ENCODE measurements around the gene CYP4F22. TPM values are rescaled to one million over a fixed set of nuclear protein-coding genes. Genes with fewer than 3 reads are reported as not detected.

CYP4F22 gene
- total and polyA plus RNA-seq, 9 of the 15 experiments (the other 6 are each of a cell fraction or from before 2014, with no cell fraction given): not detected

DNA sequence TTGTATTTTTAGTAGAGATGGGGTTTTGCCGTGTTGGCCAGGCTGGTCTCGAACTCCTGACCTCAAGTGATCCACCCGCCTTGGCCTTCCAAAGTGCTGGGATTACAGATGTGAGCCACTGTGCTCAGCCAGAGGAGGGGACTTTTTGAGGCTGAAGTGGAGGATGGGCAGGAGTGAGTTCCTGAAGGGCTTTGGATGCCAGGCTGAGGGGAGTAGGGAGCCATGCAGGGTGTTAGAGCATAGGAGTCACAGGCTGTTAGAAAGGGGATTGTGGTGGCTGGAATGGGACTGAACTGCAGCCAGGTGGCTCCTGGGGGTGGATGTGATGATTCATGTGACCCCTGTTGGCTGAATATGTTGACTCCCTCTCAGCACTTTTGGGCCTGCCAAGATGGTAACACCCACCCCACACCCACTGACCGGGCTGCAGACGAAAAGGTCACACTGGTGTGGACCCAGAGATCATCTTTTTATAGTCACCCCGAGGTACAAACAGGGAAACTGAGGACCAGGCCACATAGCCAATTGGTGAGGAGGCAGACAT, 11.2 kb downstream of the CYP4F22 start:
- BruUV-seq (replicated peaks): no TSS peak
- Histone ChIP-seq H3K4me1 (replicated peaks in 1 of 2; ENCODE audit: control insufficient read depth in 2 of 2, insufficient read depth in 2 of 2, low read length in 2 of 2) (no peaks in the 10 kb centered on the region), H3K79me2 (ENCODE audit: control insufficient read depth, insufficient read depth, low read length) (no peaks in the 10 kb centered on the region), H3K27ac (ENCODE audit: extremely low read depth, low read depth, low read length) (no peak overlapping the region), H4K20me1 (replicated peaks; ENCODE audit: control insufficient read depth, insufficient read depth, low read length) (no peaks in the 10 kb centered on the region), H3K9me1 (ENCODE audit: control insufficient read depth, insufficient read depth, low read length) (no peaks in the 10 kb centered on the region), H3K4me2 (ENCODE audit: insufficient read depth, low read length) (no peak overlapping the region), H3K9me3 (replicated peaks; ENCODE audit: control insufficient read depth, insufficient read depth, low read depth, low read length) (peaks cover 3% of the 10 kb centered on the region; the same call in 1 of the 2 replicates), H3K36me3 (ENCODE audit: control insufficient read depth, insufficient read depth, low read length) (no peaks in the 10 kb centered on the region), H3K4me3 (no peak overlapping the region), H2AFZ (ENCODE audit: low read depth, low read length) (no peak overlapping the region), H3K27me3 (ENCODE audit: control insufficient read depth in 2 of 2, insufficient read depth in 2 of 2, low read length in 2 of 2) (peaks cover 5 to 30% of the 10 kb centered on the region in 2 experiments; a peak in 3 of 5 replicates), H3K9ac (ENCODE audit: insufficient read depth in 1 of 2, low read depth in 2 of 2, low read length in 2 of 2) (no peak overlapping the region)
- WGBS (ENCODE audit: insufficient coverage, low coverage, missing lambda C conversion rate): 0% methylated on average over 5 of the region's 6 CpGs
- DNase-seq (ENCODE audit: extremely low read depth in 1 of 4, low spot score in 3 of 4) (no peak), FAIRE-seq (no peak), ATAC-seq (no peak)
- peak; percentile 50 for TF ChIP-seq RBM25 (IDR thresholded peaks at IDR 0.05; ENCODE audit: low read depth, low read length, severe bottlenecking)
- peak in 1 of 2 experiments; percentile 42; a peak in 1 of 4 replicates for TF ChIP-seq KDM1A (IDR thresholded peaks at IDR 0.05)
- TF ChIP-seq BCOR (IDR thresholded peaks at IDR 0.05): peak; percentile 79
- peak; percentile 48 for TF ChIP-seq ZFP36 (IDR thresholded peaks at IDR 0.05; ENCODE audit: low read depth, low read length, partially characterized antibody)
- TF ChIP-seq BHLHE40 (IDR thresholded peaks at IDR 0.05; ENCODE audit: low read length): no peak
- intact Hi-C loops (cut with micrococcal nuclease): no loop called here
- in situ Hi-C loops (cut with MboI): no loop called here
- CTCF ChIA-PET (ENCODE audit: low intra/inter-chr PET ratio): no interaction called here
- POLR2A ChIA-PET: no interaction called here

GRCh38 chr19:15524781-15525180, 16.5 kb downstream of the CYP4F22 start:
- WGBS (ENCODE audit: insufficient coverage, low coverage, missing lambda C conversion rate): 2% methylated on average over 5 of the region's 5 CpGs
- H3K4me3 ChIP-seq: no peak overlapping the region
- ChIA-PET POLR2A (interaction anchor here (0.6 kb wide), 1 partner anchor 11 kb away, joined by 4 read pairs; no protein-coding TSS in a partner anchor), CTCF (ENCODE audit: low intra/inter-chr PET ratio) (no interaction called here)
- peaks cover under 1 to 20% of the 10 kb centered on the region in 2 experiments; a peak in 3 of 5 replicates for H3K27me3 ChIP-seq (ENCODE audit: control insufficient read depth in 2 of 2, insufficient read depth in 2 of 2, low read length in 2 of 2)
- no peaks in the 10 kb centered on the region for H3K9me3 ChIP-seq (replicated peaks; ENCODE audit: control insufficient read depth, insufficient read depth, low read depth, low read length)
- no peak for ATAC-seq
- no TSS peak for BruUV-seq (replicated peaks)
- no peak overlapping the region for H3K4me2 ChIP-seq (ENCODE audit: insufficient read depth, low read length)
- no peaks in the 10 kb centered on the region for H3K79me2 ChIP-seq (ENCODE audit: control insufficient read depth, insufficient read depth, low read length)
- in situ Hi-C loops (cut with MboI): no loop called here
- no peaks in the 10 kb centered on the region for H3K36me3 ChIP-seq (ENCODE audit: control insufficient read depth, insufficient read depth, low read length)
- TF ChIP-seq ZNF263 (CRISPR knock-in tag; IDR thresholded peaks at IDR 0.05; ENCODE audit: borderline replicate concordance): no peak
- H3K9me1 ChIP-seq (ENCODE audit: control insufficient read depth, insufficient read depth, low read length): no peaks in the 10 kb centered on the region
- H4K20me1 ChIP-seq (replicated peaks; ENCODE audit: control insufficient read depth, insufficient read depth, low read length): no peaks in the 10 kb centered on the region
- intact Hi-C loops (cut with micrococcal nuclease): no loop called here
- no peak for DNase-seq (ENCODE audit: extremely low read depth in 1 of 4, low spot score in 3 of 4)
- H3K4me1 ChIP-seq (replicated peaks in 1 of 2; ENCODE audit: control insufficient read depth in 2 of 2, insufficient read depth in 2 of 2, low read length in 2 of 2): no peaks in the 10 kb centered on the region; a peak in 1 of 5 replicates
- H3K9ac ChIP-seq (ENCODE audit: insufficient read depth in 1 of 2, low read depth in 2 of 2, low read length in 2 of 2): no peak overlapping the region
- no peak overlapping the region for H2AFZ ChIP-seq (ENCODE audit: low read depth, low read length)
- H3K27ac ChIP-seq (ENCODE audit: extremely low read depth, low read depth, low read length): no peak overlapping the region
- FAIRE-seq: no peak

Data from K562 (cell line).